DMS53 (cell line): Measurements from ENCODE around the gene HDHD5.

Experiments used
- DNase-seq: peaks from one replicate; lab custom pipeline; 2025; lab: John Stamatoyannopoulos, UW

The HDHD5 gene

DNA sequence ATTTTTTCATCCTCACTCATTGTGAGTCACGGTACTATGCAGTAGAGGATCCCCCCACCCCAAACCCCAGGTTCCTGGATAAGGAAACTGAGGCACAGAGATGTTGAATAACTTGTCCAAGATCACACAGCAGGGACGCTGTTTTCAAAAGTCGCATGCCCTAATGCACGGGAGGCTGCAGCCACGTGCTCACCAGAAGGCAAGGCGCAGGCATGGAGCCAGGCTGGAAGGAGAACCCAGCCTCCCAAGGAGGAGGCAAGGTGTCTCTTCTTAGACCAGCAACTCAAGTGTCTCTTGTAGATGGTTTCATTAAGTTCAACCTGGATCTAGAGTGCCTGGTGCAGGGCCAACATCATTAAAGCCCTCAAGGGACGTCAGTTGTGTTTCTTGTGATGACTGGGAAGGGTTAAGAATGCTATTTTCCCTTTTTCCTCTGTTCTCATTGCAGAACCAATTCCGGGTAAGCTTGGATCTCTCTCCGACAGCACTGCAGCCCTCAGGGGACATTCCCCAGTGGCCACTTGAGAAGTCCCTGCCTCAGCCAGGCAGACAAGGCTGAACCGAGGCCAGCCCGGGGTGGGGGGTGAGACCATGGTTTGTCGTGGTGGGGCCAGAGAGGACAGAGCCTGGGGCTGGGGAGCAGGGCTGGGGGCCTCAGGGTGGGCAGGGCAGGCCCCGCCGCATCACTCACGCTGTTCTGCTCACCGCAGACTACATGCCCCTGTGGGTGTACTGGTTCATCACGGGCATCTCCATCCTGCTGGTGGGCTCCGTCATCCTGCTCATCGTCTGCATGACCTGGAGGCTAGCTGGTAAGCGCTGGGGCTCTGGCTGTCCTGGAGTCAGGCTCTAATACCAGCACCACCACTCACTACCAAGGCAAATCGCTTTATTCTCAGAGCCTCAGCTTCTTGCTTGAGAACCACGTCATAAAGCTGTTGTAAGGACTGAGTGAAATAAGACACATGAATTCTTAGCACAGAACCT lies 53.6 kb downstream of the HDHD5 start:
- no peak for DNase-seq

DNA sequence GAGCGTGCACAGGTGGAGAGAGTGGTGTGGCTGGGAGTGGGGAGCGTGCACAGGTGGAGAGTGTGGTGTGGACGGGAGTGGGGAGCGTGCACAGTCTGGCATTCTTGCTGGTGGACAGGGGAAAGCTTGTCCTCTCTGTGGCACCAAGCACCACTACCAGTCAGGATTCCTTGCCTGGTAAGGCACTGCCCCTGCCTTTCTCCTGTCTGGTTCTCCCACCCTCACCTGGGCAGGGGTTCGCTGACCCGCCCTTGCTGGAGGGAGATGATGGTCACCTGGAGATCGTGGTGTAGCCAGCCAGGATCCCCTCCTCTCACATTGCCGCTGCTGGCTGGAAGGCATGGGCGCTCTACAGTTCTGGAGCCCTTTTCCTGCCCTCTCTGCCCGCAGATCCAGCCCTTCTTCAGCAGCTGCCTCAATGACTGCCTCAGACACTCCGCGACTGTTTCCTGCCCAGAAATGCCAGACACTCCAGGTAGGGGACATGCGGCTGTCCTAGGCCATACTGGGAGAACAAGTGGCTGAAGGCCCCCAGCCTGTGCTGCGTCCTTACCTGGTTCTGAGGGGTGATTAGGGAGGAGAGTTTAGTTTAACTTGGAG lies 54.6 kb downstream of the HDHD5 start:
- DNase-seq, result no peak

DNA sequence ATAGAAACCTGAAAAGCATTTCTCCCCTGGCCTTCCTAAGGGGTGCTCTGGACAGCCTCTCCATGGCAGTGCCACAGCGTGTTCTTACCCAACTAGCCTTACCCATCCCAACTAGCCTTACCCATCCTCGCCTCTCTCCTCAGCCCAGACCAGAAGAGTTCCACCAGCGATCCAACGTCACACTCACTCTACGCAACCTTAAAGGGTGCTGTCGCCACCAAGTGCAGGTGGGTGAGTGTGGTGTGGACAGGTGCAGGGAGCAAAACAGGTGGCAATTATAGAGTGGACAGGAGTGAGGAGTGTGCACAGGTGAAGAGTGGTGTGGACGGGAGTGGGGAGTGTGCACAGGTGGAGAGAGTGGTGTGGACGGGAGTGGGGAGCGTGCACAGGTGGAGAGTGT lies 55.7 kb downstream of the HDHD5 start:
- DNase-seq, result no peak

DNA sequence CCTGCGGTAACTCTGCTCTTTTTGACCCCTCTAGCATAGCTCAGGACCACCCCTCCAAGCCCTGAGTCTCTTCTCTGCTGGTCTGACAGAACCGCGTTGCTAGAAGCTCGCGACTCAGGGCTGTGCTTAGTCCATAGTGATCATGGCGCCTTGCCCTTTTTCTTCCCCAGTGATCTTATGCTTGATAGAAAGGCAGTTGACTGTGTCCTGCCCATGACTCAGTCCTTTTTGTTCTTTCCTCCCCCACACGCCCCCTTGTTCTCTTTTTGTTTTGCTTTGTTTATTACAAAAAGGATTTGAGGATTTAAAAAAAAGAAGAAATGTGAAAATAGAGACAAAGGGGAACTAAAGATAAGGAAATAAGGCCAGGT lies 56.8 kb downstream of the HDHD5 start:
- no peak for DNase-seq

DNA sequence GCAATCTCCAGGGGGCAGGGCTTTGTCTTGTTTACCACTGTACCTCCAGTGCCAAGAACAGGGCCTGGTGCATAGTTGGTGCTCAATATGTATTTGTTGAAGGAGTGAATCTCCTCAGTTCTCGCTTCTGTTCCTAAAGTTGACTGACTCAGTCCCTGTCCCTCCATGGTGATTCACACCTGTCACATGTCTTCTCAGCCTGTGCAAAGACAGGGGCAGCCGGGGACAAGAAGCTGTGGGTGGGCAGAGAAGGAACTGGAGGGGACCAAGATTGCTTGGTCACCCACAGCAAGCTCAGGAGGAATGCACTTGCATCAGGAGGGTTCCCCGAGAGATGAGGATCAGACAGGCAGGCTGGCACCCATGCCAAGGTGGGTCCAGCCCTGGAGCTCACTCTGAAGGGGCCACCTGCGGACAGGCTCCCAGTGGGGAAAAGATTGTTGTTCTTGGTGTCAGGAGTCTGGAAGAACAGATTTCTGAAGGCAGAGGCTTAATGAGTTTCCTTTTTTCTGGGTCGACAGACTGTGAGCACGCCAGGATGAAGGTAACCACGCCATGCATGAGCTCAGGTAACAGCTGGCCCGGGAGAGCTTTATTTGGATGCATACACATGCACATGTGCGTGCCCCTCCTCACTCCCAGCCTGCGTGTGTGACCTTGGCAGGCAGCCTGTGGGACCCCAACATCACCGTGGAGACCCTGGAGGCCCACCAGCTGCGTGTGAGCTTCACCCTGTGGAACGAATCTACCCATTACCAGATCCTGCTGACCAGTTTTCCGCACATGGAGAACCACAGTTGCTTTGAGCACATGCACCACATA lies 57.4 kb downstream of the HDHD5 start:
- DNase-seq, result no peak

DNA sequence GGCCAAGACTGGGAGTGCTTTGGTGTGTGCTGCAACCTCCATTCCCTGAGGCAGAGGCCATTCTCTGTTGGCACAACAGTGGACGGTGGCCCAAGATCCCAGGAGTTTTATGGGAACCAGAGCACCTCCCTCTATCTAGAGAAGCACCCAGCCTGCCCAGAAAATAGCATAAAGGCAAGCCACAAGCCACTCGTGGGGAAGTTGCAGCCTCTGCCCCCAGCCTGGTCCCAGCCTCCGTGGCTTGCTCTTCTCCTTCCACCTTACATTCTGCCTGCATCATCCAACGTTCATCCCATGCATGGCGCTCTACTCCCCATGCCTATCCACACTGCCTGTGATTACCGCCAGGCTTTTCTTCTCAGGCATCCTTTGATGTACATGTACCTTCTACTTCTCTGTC lies 58.5 kb downstream of the HDHD5 start:
- DNase-seq, result no peak

DNA sequence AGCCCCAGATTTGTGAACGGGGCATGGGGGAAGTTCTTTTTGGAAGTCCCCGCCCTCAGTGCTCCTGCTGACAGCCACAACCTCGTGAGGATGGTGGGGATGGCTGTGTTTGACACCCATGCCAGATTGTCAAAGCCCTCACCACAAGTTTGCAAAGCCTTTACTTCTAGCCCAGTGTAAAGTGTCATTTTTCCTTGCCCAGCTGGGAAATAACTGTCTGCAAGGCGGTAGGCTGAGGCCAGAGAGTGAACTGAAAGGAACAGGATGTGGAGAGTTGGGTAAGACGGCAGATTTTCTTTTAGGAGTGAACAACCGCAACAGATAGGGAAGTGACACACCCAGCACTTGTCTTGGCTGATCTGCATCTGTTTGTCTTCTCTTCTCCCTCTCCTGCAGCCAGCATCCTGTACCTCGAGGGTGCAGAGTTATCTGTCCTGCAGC lies 60.7 kb downstream of the HDHD5 start:
- DNase-seq, result no peak

DNA sequence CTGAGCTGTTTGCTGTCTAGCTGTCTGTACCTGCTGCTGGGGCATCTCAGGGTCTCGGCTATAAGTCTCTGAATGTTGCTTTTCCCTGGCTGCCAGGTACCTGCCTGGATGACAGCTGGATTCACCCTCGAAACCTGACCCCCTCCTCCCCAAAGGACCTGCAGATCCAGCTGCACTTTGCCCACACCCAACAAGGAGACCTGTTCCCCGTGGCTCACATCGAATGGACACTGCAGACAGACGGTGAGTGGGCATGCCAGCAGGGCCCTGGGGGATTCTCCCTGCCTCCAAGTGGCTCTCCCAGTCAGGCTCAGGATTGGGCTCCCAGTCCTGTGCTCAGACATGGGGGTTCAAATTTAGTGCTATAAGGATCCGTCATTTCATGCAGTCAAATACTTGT lies 61.4 kb downstream of the HDHD5 start:
- no peak for DNase-seq

DNA sequence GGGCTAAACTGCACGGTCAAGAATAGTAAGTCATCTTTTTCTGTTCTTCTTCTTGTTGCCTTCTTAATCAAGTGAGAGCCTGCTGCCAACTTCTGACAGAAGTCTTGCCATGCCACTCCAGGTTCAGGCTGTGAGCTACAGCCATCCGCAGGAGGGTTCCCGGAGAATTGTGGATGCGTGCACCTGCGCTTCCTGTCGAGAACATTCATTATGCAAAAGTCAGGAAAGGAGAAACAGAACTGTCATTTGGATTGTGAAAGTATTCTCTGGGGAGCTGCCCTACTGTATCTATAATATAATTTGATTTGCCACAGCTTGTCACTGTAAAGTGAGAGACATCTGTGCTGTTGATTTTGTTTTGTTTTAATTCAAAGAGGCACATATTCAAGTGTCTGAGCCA lies 62.0 kb downstream of the HDHD5 start:
- DNase-seq, result no peak

DNA sequence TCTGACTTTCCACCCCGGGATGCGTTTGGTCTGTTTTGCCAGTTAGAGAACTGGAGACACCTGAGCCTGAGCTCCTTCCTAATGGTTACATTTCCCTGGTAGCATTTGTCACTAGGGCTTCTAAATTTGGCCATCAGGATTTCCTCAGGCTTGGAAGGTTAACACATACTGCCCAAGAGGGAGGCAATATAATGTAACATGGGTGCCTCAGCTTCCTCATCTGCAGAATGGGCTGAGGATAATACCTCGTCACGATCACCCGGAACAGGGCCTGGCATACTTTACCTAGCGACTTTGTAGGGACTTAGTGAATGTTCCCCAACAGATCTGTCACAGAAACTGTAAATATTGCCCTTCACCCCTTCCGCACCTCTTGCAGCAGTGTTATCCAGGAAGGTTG lies 63.0 kb downstream of the HDHD5 start:
- no peak for DNase-seq

DNA sequence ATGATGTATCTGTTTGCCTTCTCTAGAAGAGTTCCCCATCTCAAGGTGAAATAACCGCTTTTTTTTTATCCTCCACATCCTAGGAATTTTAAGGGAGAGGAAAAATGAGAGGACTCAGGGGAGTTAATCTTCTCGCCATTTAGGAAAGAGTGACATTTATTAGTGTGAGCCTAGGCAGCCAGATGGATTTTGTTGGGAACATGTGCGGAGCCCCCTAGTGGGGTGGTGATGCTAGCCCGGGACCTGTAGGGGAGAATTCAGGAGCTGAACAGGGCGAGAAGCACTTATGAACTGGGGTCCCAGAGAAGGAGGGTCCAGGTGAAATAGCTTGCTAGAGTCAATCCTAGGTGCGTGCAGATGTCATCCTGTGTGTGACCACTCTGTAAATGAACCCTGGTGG lies 63.5 kb downstream of the HDHD5 start:
- DNase-seq, result no peak

DNA sequence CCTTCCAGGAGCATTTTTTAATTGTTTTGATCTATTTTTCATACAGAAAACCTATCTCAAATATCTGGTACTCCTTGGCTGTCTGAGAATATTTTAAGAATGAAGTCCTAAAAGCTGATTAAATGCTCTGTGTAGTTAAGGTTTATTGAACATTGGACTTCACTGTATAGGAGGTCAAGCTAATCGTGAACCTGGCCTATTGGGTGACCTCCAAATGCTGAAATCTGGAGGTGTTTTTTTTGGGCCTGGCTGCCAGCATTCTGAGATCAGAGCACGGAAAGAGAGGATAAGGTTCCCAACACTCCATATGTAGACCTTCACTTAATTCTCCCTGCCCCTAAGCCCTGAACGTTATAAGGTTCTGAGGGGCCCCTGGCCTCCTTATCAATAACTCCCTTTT lies 66.0 kb downstream of the HDHD5 start:
- no peak for DNase-seq

DNA sequence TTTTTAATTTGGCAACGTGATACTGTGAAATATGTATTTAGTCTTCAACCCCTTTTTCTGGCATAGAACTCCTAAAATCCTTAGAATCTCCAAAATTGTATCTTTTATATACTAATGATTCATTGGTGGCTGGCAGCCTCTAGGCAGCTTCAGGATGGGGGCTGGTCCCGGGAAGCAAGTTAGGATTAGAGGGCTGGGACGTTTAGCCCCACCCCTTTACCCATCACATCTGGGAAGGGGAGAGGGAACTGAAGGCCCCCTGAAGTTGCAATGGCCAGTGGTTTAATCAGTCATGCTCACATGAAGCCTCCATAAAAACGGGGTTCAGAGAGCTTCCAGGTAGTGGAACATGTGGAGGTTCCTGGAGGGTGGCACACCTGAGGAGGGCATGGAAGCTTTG lies 67.2 kb downstream of the HDHD5 start:
- no peak for DNase-seq

DNA sequence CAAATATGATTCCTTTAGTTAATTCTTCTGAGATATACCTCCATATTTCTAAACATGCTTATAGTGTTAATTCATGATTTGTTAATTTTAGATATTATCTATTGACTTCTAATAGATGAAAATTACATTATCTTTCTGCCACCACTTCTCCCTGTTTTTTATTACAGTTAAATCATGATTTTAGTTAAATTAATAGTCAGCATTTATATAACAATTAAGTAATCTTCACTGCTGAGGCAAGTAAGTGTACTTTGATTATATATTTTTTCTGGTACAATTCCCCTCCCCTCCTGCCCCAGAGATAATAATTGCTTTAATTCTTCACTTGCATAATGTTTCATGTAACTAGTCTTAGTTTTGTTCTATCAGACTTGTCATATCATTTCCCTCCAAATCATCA lies 68.5 kb downstream of the HDHD5 start:
- no peak for DNase-seq
